Astrocyte of the spinal cord (primary cell): Measurements from ENCODE around the gene RAPGEF2.

ENCODE experiments used
- DNase-seq: peaks from one replicate; pipeline ENCODE4 v3.0.0; 2011; ENCODE audit warnings: low read depth, low spot score
- H3K4me3 ChIP-seq: 2 replicates; pipeline ENCODE4 v1.5.1; 2011; ENCODE audit warnings: low read depth, mild to moderate bottlenecking, low read length, moderate library complexity
- CTCF ChIP-seq: IDR thresholded peaks from 2 replicates; pipeline ENCODE4 v1.5.1; 2012; ENCODE audit warnings: low read depth, mild to moderate bottlenecking, low read length, inconsistent platforms
- in situ Hi-C: cut with HindIII; loops from 2 replicates; pipeline ENCODE4 v1.10.0; 2017; ENCODE audit warnings: low sequenced_read_pairs

RAPGEF2 gene

GRCh38 chr4:159150396-159150795, 47.5 kb downstream of the RAPGEF2 start:
- H3K4me3 ChIP-seq: no peak overlapping the region
- in situ Hi-C loops: no loop called here
- no peak for DNase-seq
- TF ChIP-seq CTCF: no peak

GRCh38 chr4:159150821-159151390, 48.0 kb downstream of the RAPGEF2 start:
- no peak overlapping the region for H3K4me3 ChIP-seq
- no peak for DNase-seq
- in situ Hi-C loops: no loop called here
- no peak for TF ChIP-seq CTCF

- no peak overlapping the region for H3K4me3 ChIP-seq
- in situ Hi-C loops: no loop called here
- no peak for TF ChIP-seq CTCF
- no peak for DNase-seq
Measured at GRCh38 chr4:159151689-159152088, 48.8 kb downstream of the RAPGEF2 start.

- in situ Hi-C loops: no loop called here
- DNase-seq: no peak
- TF ChIP-seq CTCF: no peak
- H3K4me3 ChIP-seq: no peak overlapping the region
Measured at GRCh38 chr4:159152181-159152580, 49.3 kb downstream of the RAPGEF2 start.

GRCh38 chr4:159153669-159154068, 50.8 kb downstream of the RAPGEF2 start:
- no peak for DNase-seq
- in situ Hi-C loops: no loop called here
- TF ChIP-seq CTCF: no peak
- no peak overlapping the region for H3K4me3 ChIP-seq

- H3K4me3 ChIP-seq: no peak overlapping the region
- TF ChIP-seq CTCF: no peak
- no peak for DNase-seq
- in situ Hi-C loops: no loop called here
Measured at GRCh38 chr4:159155119-159155518, 52.2 kb downstream of the RAPGEF2 start.

- TF ChIP-seq CTCF: no peak
- no peak for DNase-seq
- in situ Hi-C loops: no loop called here
- H3K4me3 ChIP-seq: no peak overlapping the region
Measured at GRCh38 chr4:159158083-159158617, 55.3 kb downstream of the RAPGEF2 start.
